HepG2 (cell line): ENCODE data around the gene KLHL18. TPM values are rescaled to one million over a fixed set of nuclear protein-coding genes. Genes with fewer than 3 reads are reported as not detected.
A peak's percentile ranks its signal among the peaks of the same experiment; 100 is the strongest.

Experiments
- AKNA ChIP-seq: sonication (generic); formaldehyde crosslinking; IDR thresholded peaks from 2 replicates; pipeline ENCODE4 v1.4.0; 2020; ENCODE audit warnings: missing genetic modification reagents, borderline replicate concordance
- ELK4 ChIP-seq: sonication (generic); formaldehyde crosslinking; IDR thresholded peaks from 2 replicates; pipeline ENCODE4 v1.9.0; 2021; ENCODE audit warnings: missing genetic modification reagents, borderline replicate concordance
- HMGA1 ChIP-seq: sonication (generic); formaldehyde crosslinking; conservative IDR thresholded peaks from 2 replicates; pipeline ENCODE4 v1.4.0; 2020; ENCODE audit warnings: missing genetic modification reagents
- HNF1B ChIP-seq: sonication (generic); formaldehyde crosslinking; IDR thresholded peaks from 2 replicates; pipeline ENCODE4 v1.5.1; 2020; ENCODE audit warnings: mild to moderate bottlenecking, moderate library complexity, missing genetic modification reagents
- REPIN1 ChIP-seq: sonication (generic); formaldehyde crosslinking; IDR thresholded peaks from 2 replicates; pipeline ENCODE4 v1.8.0; 2022; ENCODE audit warnings: missing genetic modification reagents, low read depth, mild to moderate bottlenecking, borderline replicate concordance
- RORA ChIP-seq: sonication (generic); formaldehyde crosslinking; IDR thresholded peaks from 2 replicates; pipeline ENCODE4 v1.5.0; 2020; ENCODE audit warnings: mild to moderate bottlenecking, missing genetic modification reagents, moderate library complexity
- SAP130 ChIP-seq: IDR thresholded peaks from 2 replicates; pipeline ENCODE4 v1.6.1; 2016; ENCODE audit warnings: low read depth
- SP1 ChIP-seq, 2 experiments: fragments of 450-650 bp in 1 of 2; sonication (generic) in 1 of 2; formaldehyde crosslinking in 1 of 2; IDR thresholded peaks; 2 replicates each; pipeline versions ENCODE4 v1.4.0 to v1.6.1; 2016 to 2020; ENCODE audit warnings: missing genetic modification reagents in 1 of 2
- SP4 ChIP-seq: sonication (generic); formaldehyde crosslinking; IDR thresholded peaks from 2 replicates; pipeline ENCODE4 v1.8.1; 2023; ENCODE audit warnings: mild to moderate bottlenecking, missing genetic modification reagents
- TBX2 ChIP-seq: sonication (generic); formaldehyde crosslinking; IDR thresholded peaks from 2 replicates; pipeline ENCODE4 v1.5.0; 2020; ENCODE audit warnings: missing genetic modification reagents, mild to moderate bottlenecking, borderline replicate concordance
- TEAD2 ChIP-seq: sonication (generic); formaldehyde crosslinking; IDR thresholded peaks from 2 replicates; pipeline ENCODE4 v1.9.0; 2021; ENCODE audit warnings: missing genetic modification reagents
- TGIF2 ChIP-seq: IDR thresholded peaks from 2 replicates; pipeline ENCODE4 v1.6.1; 2016; ENCODE audit warnings: control low read depth, missing compliant biosample characterization
- ZNF280D ChIP-seq: sonication (generic); formaldehyde crosslinking; IDR thresholded peaks from 2 replicates; pipeline ENCODE4 v1.5.1; 2020; ENCODE audit warnings: mild to moderate bottlenecking, missing genetic modification reagents
- ZNF337 ChIP-seq: sonication (generic); formaldehyde crosslinking; IDR thresholded peaks from 2 replicates; pipeline ENCODE4 v1.5.1; 2020; ENCODE audit warnings: missing genetic modification reagents, low read depth, mild to moderate bottlenecking, borderline replicate concordance
- ZNF510 ChIP-seq: sonication (generic); formaldehyde crosslinking; IDR thresholded peaks from 2 replicates; pipeline ENCODE4 v1.4.0; 2020; ENCODE audit warnings: low read depth, mild to moderate bottlenecking, missing genetic modification reagents
- ZNF724P ChIP-seq: sonication (generic); formaldehyde crosslinking; IDR thresholded peaks from 2 replicates; pipeline ENCODE4 v1.8.0; 2022; ENCODE audit warnings: missing genetic modification reagents, borderline replicate concordance
- polyA plus RNA-seq, 8 experiments: library from polyadenylated mRNA; depleted of rRNA in 3 of 8; stranded (reverse) in 7 of 8; unstranded in 1 of 8; fragments of >200 nt; fragmentation: Illumina TruSeq in 4 of 8; extraction: Trizol in 4 of 8; gene quantifications; 2 replicates each; pipeline versions ENCODE4 v1.2.1 to v1.2.3, GENCODE V29; 2011 to 2016; ENCODE audit warnings: low read depth in 4 of 8, missing spikeins in 1 of 8, mixed read lengths in 1 of 8; ENCODE audit not compliant: insufficient read depth in 1 of 8
- total RNA-seq, 5 experiments: library from RNA; depleted of rRNA; stranded (reverse); fragments of >200 nt; fragmentation: Illumina TruSeq; extraction: Trizol; gene quantifications; 2 replicates each; pipeline ENCODE4 v1.2.3, GENCODE V29; 2016; ENCODE audit warnings: low read depth in 1 of 5

Gene KLHL18
- total and polyA plus RNA-seq, 2 of the 13 experiments (the other 11 are each of a cell fraction or from before 2014, with no cell fraction given), result 17.5 to 18.8 TPM

GRCh38 chr3:47381317-47382157, 98.8 kb downstream of the KLHL18 start (continued):
- TF ChIP-seq ELK4, result no peak
- no peak for TF ChIP-seq AKNA (CRISPR knock-in tag)
- no peak for TF ChIP-seq SP1 (IDR thresholded peaks at IDR 0.05)
- no peak for TF ChIP-seq SP1 (CRISPR knock-in tag; IDR thresholded peaks at IDR 0.05)
- TF ChIP-seq ZNF280D (CRISPR knock-in tag), result no peak
- no peak for TF ChIP-seq HMGA1 (CRISPR knock-in tag)
- TF ChIP-seq ZNF724P, result 0 out of 2 replicates have a peak, but pooled peaks have one; percentile 9
- TF ChIP-seq ZNF510 (CRISPR knock-in tag), result no peak; the same call in 1 of the 2 replicates
- peak; percentile 58; the same call in 1 of the 2 replicates for TF ChIP-seq SP4 (CRISPR knock-in tag)
- 0 out of 2 replicates have a peak, but pooled peaks have one; percentile 12 for TF ChIP-seq REPIN1 (CRISPR knock-in tag)
- TF ChIP-seq TGIF2 (CRISPR knock-in tag), result peak; percentile 75; the same call in 1 of the 2 replicates
- TF ChIP-seq ZNF337, result no peak
- TF ChIP-seq TBX2 (CRISPR knock-in tag), result no peak; the same call in 1 of the 2 replicates
- TF ChIP-seq HNF1B (CRISPR knock-in tag), result peak; percentile 16; the same call in 1 of the 2 replicates
- TF ChIP-seq SAP130 (CRISPR knock-in tag), result peak; percentile 79
- TF ChIP-seq RORA (CRISPR knock-in tag), result no peak
- no peak for TF ChIP-seq TEAD2 (CRISPR knock-in tag)
